AG04450 (cell line): ENCODE data around the gene BMF. TPM values are rescaled to one million over a fixed set of nuclear protein-coding genes. Genes with fewer than 3 reads are reported as not detected.
A peak's percentile ranks its signal among the peaks of the same experiment; 100 is the strongest.

Experiments
- CTCF ChIA-PET: fragments of 300-600, 350-600 bp; formaldehyde crosslinking; extraction: SDS; loops from one replicate; lab custom pipeline; 2022; ENCODE audit warnings: antibody characterized with exemption, inconsistent platforms; lab: Charles Lee
- POLR2A ChIA-PET: fragments of 350-600 bp; formaldehyde crosslinking; extraction: SDS; loops from one replicate; lab custom pipeline; 2021; ENCODE audit warnings: antibody characterized with exemption, inconsistent platforms; lab: Yijun Ruan, JAX
- DNase-seq: peaks from one replicate; pipeline ENCODE4 v3.0.0-alpha.2; 2011; ENCODE audit warnings: low read depth, low spot score
- H3K27ac ChIP-seq: one replicate; pipeline ENCODE4 v1.5.1; 2012; ENCODE audit warnings: low read depth, low read length, control low read depth
- H3K27me3 ChIP-seq: one replicate; pipeline ENCODE4 v1.6.0; 2012; ENCODE audit warnings: low read length; ENCODE audit not compliant: control insufficient read depth, insufficient read depth
- H3K4me3 ChIP-seq: 2 replicates; pipeline ENCODE4 v1.5.1; 2011; ENCODE audit warnings: mild to moderate bottlenecking, low read depth, low read length, control low read depth
- H3K9me3 ChIP-seq: 2 replicates; pipeline ENCODE4 v1.5.1; 2012; ENCODE audit warnings: low read length; ENCODE audit not compliant: control insufficient read depth, insufficient read depth
- polyA plus RNA-seq: library from polyadenylated mRNA; depleted of rRNA; stranded (reverse); fragments of >200 nt; gene quantifications from 2 replicates; pipeline ENCODE4 v1.2.3, GENCODE V29; 2011
- TF ChIP-seq, protein P1 (sequence below): IDR thresholded peaks from 2 replicates; pipeline ENCODE4 v1.5.1; 2011; ENCODE audit warnings: low read depth, low read length, control low read depth, inconsistent platforms

The BMF gene
- polyA plus RNA-seq, 1 experiment: 6.2 TPM

- no peaks in the 10 kb centered on the region for H3K27me3 ChIP-seq
- ChIA-PET CTCF (interaction anchor here (0.6 to 6.4 kb wide), 26 partner anchors 8 to 315 kb away, joined by 3 to 68 read pairs (median 7); no protein-coding TSS in a partner anchor), POLR2A (interaction anchor here (0.6 to 1.5 kb wide), 5 partner anchors 10 to 57 kb away, joined by 3 to 5 read pairs (median 3); no protein-coding TSS in a partner anchor)
- peak overlapping the region; percentile 61 for H3K27ac ChIP-seq
- no peaks in the 10 kb centered on the region; the same call in 1 of the 2 replicates for H3K9me3 ChIP-seq
- H3K4me3 ChIP-seq: 0 out of 2 replicates have a peak overlapping the region, but pooled peaks have one; percentile 1
- no peak for DNase-seq
- TF ChIP-seq, protein P1, sequence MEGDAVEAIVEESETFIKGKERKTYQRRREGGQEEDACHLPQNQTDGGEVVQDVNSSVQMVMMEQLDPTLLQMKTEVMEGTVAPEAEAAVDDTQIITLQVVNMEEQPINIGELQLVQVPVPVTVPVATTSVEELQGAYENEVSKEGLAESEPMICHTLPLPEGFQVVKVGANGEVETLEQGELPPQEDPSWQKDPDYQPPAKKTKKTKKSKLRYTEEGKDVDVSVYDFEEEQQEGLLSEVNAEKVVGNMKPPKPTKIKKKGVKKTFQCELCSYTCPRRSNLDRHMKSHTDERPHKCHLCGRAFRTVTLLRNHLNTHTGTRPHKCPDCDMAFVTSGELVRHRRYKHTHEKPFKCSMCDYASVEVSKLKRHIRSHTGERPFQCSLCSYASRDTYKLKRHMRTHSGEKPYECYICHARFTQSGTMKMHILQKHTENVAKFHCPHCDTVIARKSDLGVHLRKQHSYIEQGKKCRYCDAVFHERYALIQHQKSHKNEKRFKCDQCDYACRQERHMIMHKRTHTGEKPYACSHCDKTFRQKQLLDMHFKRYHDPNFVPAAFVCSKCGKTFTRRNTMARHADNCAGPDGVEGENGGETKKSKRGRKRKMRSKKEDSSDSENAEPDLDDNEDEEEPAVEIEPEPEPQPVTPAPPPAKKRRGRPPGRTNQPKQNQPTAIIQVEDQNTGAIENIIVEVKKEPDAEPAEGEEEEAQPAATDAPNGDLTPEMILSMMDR: no peak
Measured at GRCh38 chr15:40103864-40104271, 4.8 kb downstream of the BMF start.

DNA sequence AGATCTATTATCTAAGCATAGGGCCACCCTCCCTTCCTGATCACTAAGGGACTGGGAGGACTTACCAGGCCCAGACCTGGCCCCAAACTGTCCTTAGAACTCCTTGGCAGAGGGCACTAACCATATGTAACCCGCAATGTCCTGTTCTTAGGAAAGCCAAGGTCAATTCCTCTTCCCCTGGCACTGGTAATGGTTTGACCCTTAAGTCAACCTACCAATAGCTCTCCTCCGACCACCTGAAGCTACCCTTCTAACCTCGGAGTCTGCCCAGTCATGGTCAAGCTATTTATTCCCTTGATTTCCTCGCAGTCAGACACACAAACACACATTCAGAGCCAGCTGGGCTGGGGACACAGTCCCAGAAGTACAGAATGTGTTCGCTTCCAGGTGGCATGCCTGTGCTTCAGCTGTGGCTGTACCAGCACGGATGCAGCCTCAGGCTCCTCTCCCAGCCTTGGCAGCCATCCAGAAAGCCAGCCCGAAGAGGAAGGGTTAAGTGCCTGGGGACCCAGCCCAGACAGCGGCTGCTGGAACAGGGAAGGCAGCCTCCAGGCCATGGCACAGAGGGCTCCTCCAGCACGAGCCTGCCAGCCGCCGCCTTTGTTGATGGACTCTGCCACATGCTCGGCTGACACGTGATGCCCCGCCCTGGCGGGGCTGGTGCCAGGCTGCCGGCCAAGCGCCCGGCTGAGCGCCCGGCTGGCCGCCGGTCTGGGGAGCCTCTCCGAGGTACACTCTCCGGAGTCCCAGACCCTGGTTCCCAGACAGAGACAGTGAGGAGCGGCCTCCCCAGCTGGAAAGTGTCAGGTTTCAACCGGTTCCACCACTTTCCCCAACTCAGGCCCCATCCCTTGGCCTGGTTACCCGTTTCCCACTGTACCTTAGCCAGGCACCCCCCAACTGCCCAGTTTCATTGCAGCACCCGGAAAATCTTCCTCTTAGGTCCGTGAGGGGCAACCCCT is 5.5 kb downstream of the BMF start:
- DNase-seq: no peak
- CTCF ChIA-PET: interaction anchor here (0.8 to 6.4 kb wide), 7 partner anchors 9 to 71 kb away, joined by 3 to 68 read pairs (median 11); no protein-coding TSS in a partner anchor
- no peaks in the 10 kb centered on the region; the same call in 1 of the 2 replicates for H3K9me3 ChIP-seq
- H3K27me3 ChIP-seq: no peaks in the 10 kb centered on the region
- H3K27ac ChIP-seq: peak overlapping the region; percentile 88
- TF ChIP-seq, protein P1: no peak
- H3K4me3 ChIP-seq: peak overlapping the region; percentile 34
- POLR2A ChIA-PET: interaction anchor here (1.0 to 1.5 kb wide), 2 partner anchors 10 to 56 kb away, joined by 3 to 5 read pairs; no protein-coding TSS in a partner anchor

GRCh38 chr15:40100947-40101905 is 7.5 kb downstream of the BMF start:
- no peak overlapping the region for H3K4me3 ChIP-seq
- TF ChIP-seq, protein P1: no peak
- DNase-seq: no peak
- CTCF ChIA-PET: interaction anchor here (0.8 kb wide), 1 partner anchor 116 kb away, joined by 3 read pairs; no protein-coding TSS in a partner anchor
- no peak overlapping the region for H3K27ac ChIP-seq
- no peaks in the 10 kb centered on the region for H3K27me3 ChIP-seq
- no peaks in the 10 kb centered on the region for H3K9me3 ChIP-seq
- POLR2A ChIA-PET: interaction anchor here (0.7 kb wide), 2 partner anchors 54 to 284 kb away, joined by 6 to 7 read pairs; no protein-coding TSS in a partner anchor

GRCh38 chr15:40100123-40100946 is 8.3 kb downstream of the BMF start:
- H3K9me3 ChIP-seq: no peaks in the 10 kb centered on the region
- H3K4me3 ChIP-seq: no peak overlapping the region
- TF ChIP-seq, protein P1: no peak
- CTCF ChIA-PET: interaction anchor here (0.8 kb wide), 1 partner anchor 174 kb away, joined by 3 read pairs; no protein-coding TSS in a partner anchor
- POLR2A ChIA-PET: interaction anchor here (0.7 to 1.2 kb wide), 6 partner anchors 55 to 644 kb away, joined by 3 to 12 read pairs (median 7); partner anchors contain the start of gene INAFM2
- DNase-seq: no peak
- peak overlapping the region; percentile 94 for H3K27ac ChIP-seq
- H3K27me3 ChIP-seq: no peaks in the 10 kb centered on the region
